Smooth muscle cell (in vitro differentiated cells): Measurements from ENCODE around the gene NR2F1-AS1. TPM values are rescaled to one million over a fixed set of nuclear protein-coding genes. Genes with fewer than 3 reads are reported as not detected.

Experiments used
- DNase-seq: peaks from one replicate; lab custom pipeline; 2025; ENCODE audit not compliant: unreplicated experiment; lab: John Stamatoyannopoulos, UW
- H2AFZ ChIP-seq: fragments of 200-600 bp; sonication (generic); 2 replicates; pipeline ENCODE4 v1.6.0; 2016; ENCODE audit warnings: antibody characterized with exemption, low read depth, mild to moderate bottlenecking
- H3F3A ChIP-seq: fragments of 200-600 bp; sonication (generic); 2 replicates; pipeline ENCODE4 v1.6.0; 2017; ENCODE audit warnings: antibody characterized with exemption, low read depth
- H3K27ac ChIP-seq: fragments of 200-600 bp; sonication (generic); 2 replicates; pipeline ENCODE4 v1.5.1; 2016; ENCODE audit warnings: low read depth, mild to moderate bottlenecking
- H3K27me3 ChIP-seq: fragments of 200-600 bp; sonication (generic); 2 replicates; pipeline ENCODE4 v1.6.1; 2016; ENCODE audit warnings: low read depth, mild to moderate bottlenecking
- H3K36me3 ChIP-seq: fragments of 200-600 bp; sonication (generic); 2 replicates; pipeline ENCODE4 v1.5.1; 2016; ENCODE audit warnings: low read depth
- H3K4me1 ChIP-seq: fragments of 200-600 bp; sonication (generic); 2 replicates; pipeline ENCODE4 v1.5.1; 2016; ENCODE audit warnings: low read depth
- H3K4me2 ChIP-seq: fragments of 200-600 bp; sonication (generic); 2 replicates; pipeline ENCODE4 v1.6.0; 2016; ENCODE audit warnings: mild to moderate bottlenecking
- H3K4me3 ChIP-seq: fragments of 200-600 bp; sonication (generic); 2 replicates; pipeline ENCODE4 v1.5.1; 2016; ENCODE audit warnings: mild to moderate bottlenecking
- H3K79me2 ChIP-seq: fragments of 200-600 bp; sonication (generic); 2 replicates; pipeline ENCODE4 v1.6.0; 2016; ENCODE audit warnings: low read depth, mild to moderate bottlenecking
- H3K9ac ChIP-seq: fragments of 200-600 bp; sonication (generic); 2 replicates; pipeline ENCODE4 v1.6.0; 2016; ENCODE audit warnings: low read depth
- H3K9me3 ChIP-seq: fragments of 200-600 bp; sonication (generic); replicated peaks from 2 replicates; pipeline ENCODE4 v1.5.1; 2016; ENCODE audit warnings: low read depth
- H4K20me1 ChIP-seq: fragments of 200-600 bp; sonication (generic); 2 replicates; pipeline ENCODE4 v1.6.0; 2016; ENCODE audit warnings: low read depth
- WGBS: methylation state at CpG from one replicate; pipeline ENCODE4 v1.1.7; 2016; ENCODE audit warnings: low lambda C conversion rate; 5-methylcytosine and 5-hydroxymethylcytosine counted together
- polyA plus RNA-seq: library from polyadenylated mRNA; unstranded; fragments of >200 nt; fragmentation: Nextera tagmentation; extraction: Ambion mirVana; gene quantifications from 2 replicates; pipeline ENCODE4 v1.2.1, GENCODE V29; 2016
- total RNA-seq: library from RNA; depleted of rRNA; stranded (reverse); fragments of >200 nt; gene quantifications from 2 replicates; pipeline ENCODE4 v1.2.3, GENCODE V29; 2014
- TF ChIP-seq, protein P1 (sequence below): fragments of 200-600 bp; sonication (generic); IDR thresholded peaks from 2 replicates; pipeline ENCODE4 v1.5.1; 2017; ENCODE audit warnings: borderline replicate concordance, mild to moderate bottlenecking, antibody characterized with exemption; ENCODE audit not compliant: insufficient read depth, poor library complexity, severe bottlenecking

Gene NR2F1-AS1
- total and polyA plus RNA-seq, 2 experiments from 2014 or later = 18.7 to 26.1 TPM

DNA sequence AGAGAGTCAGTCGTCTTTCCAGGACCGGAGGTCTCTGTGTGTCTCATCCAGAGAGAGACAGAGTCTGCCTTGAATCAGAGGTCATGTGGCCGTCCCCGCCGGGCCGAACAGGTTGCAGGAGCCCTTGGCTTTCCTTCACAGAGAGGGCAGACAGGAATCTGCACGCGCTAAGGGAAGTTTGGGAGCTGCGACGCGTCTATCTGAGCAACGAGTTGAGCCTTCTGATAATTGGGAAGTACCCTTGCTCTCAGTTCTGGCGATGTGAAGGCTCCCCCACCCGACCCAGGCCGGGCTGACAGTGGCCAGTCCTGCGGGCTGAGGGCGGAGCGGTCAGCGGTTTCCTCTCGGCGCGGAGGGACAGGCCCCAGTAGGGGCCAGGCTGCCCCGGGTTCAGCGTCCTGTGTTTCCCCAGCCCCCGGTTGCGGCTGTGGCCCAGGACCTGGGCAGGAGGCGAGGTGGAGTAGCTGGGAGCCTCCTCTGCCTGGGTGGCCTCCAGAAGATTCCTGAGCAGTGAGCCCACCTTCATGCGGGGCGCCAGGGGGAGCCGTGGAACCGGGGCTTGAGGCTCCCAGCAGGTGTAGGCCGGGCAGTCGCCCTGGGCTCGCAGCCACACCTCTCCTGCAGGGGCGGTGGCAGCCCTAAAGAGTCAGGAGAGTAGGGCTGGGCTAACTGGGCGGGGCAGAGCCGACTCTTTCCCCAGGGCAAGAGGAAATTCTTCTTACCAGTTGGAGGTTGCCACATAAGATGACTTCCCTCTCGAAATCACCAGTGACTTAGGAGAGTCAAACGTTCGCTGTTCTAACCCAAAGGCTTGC lies 15.9 kb upstream of the NR2F1-AS1 start:
- Histone ChIP-seq H3K4me2 (no peak overlapping the region), H3K4me1 (peaks cover 33% of the 10 kb centered on the region)
- 4% methylated on average over 35 of the region's 40 CpGs for WGBS

DNA sequence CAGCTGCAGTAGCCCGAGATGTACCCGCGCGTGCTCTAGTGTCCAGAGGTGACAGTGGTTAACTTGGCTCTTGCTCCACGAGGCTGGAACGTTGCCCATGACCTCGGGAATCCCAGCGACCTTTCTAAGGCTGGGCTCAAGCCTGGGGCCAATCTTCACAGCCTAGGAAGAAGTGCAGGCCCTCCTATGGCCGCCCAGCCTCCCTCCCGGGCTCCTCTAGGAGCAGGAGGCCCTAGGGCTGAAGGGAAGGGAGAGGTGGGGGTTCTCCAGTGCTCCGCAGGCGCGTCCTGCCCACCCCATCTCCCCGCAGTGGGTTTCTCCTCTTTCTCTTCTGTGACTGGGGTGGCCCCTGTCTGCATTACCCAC lies 15.3 kb upstream of the NR2F1-AS1 start:
- H3K27me3 ChIP-seq = peaks cover 100% of the 10 kb centered on the region
- H3K27ac ChIP-seq = no peak overlapping the region
- H4K20me1 ChIP-seq = peaks cover 36% of the 10 kb centered on the region
- no peak overlapping the region for H2AFZ ChIP-seq
- H3K36me3 ChIP-seq = peaks cover 5% of the 10 kb centered on the region
- WGBS = 6% methylated on average over 14 of the region's 14 CpGs
- H3F3A ChIP-seq = no peaks in the 10 kb centered on the region
- no peaks in the 10 kb centered on the region for H3K9me3 ChIP-seq
- no peak overlapping the region for H3K9ac ChIP-seq
- DNase-seq = no peak
- peaks cover 33% of the 10 kb centered on the region for H3K4me1 ChIP-seq
- H3K79me2 ChIP-seq = no peaks in the 10 kb centered on the region
- H3K4me3 ChIP-seq = no peak overlapping the region
- TF ChIP-seq, protein P1, sequence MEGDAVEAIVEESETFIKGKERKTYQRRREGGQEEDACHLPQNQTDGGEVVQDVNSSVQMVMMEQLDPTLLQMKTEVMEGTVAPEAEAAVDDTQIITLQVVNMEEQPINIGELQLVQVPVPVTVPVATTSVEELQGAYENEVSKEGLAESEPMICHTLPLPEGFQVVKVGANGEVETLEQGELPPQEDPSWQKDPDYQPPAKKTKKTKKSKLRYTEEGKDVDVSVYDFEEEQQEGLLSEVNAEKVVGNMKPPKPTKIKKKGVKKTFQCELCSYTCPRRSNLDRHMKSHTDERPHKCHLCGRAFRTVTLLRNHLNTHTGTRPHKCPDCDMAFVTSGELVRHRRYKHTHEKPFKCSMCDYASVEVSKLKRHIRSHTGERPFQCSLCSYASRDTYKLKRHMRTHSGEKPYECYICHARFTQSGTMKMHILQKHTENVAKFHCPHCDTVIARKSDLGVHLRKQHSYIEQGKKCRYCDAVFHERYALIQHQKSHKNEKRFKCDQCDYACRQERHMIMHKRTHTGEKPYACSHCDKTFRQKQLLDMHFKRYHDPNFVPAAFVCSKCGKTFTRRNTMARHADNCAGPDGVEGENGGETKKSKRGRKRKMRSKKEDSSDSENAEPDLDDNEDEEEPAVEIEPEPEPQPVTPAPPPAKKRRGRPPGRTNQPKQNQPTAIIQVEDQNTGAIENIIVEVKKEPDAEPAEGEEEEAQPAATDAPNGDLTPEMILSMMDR = no peak
- no peak overlapping the region for H3K4me2 ChIP-seq

More for the DNA sequence above, 15.9 kb upstream of the NR2F1-AS1 start:
- H3K9me3 ChIP-seq = no peaks in the 10 kb centered on the region
- TF ChIP-seq, protein P1 = no peak
- H2AFZ ChIP-seq = no peak overlapping the region
- no peak overlapping the region for H3K27ac ChIP-seq
- H3K27me3 ChIP-seq = peaks cover 100% of the 10 kb centered on the region
- no peaks in the 10 kb centered on the region for H3K79me2 ChIP-seq
- no peaks in the 10 kb centered on the region for H3F3A ChIP-seq
- no peak overlapping the region for H3K9ac ChIP-seq
- no peak overlapping the region for H3K4me3 ChIP-seq
- no peak for DNase-seq
- peaks cover 30% of the 10 kb centered on the region for H4K20me1 ChIP-seq
- peaks cover 5% of the 10 kb centered on the region for H3K36me3 ChIP-seq

DNA sequence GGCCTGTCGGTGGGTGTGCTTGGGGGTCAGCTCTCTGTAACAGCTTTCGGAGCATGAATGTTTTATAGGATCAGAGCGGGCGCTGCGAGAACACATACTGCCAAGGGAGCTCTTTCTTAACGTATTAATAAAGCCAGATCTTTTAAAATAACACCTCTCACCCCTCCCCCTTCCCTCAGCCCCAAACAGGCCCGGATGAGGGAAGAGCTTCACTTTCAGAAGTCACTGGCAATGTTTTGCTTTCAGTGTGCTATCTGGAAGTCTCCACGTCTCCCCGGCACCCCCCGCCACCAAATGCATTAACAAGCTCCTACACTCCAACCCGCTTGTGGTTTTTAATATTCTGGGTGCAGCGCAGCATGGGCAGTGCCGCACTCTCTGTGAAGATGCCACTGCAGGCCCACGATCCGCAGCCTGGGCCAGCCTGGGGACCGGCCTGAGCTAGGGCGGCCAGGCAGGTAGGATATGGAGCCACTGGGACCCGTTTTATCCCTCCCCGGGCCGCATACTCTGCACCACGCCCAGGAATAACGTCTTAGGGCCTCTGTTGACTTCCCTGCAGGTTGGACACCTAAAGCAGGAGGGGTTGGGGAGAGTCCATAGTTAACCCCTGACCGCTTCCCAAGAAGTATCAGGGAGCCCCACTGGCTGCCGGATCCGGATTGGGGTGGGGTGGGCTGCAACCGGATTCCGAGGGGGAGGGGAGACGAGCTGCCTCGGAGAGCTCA lies 14.6 kb upstream of the NR2F1-AS1 start:
- H3K27ac ChIP-seq = no peak overlapping the region
- H3K9me3 ChIP-seq = no peaks in the 10 kb centered on the region
- H3K4me2 ChIP-seq = no peak overlapping the region
- no peak overlapping the region for H3K9ac ChIP-seq
- no peak for DNase-seq
- H3K36me3 ChIP-seq = peaks cover 5% of the 10 kb centered on the region
- TF ChIP-seq, protein P1 = no peak
- no peaks in the 10 kb centered on the region for H3K79me2 ChIP-seq
- WGBS = 9% methylated on average over 29 of the region's 29 CpGs
- no peak overlapping the region for H3K4me3 ChIP-seq
- H4K20me1 ChIP-seq = peaks cover 43% of the 10 kb centered on the region
- H3F3A ChIP-seq = no peaks in the 10 kb centered on the region
- peaks cover 33% of the 10 kb centered on the region for H3K4me1 ChIP-seq
- H3K27me3 ChIP-seq = peaks cover 100% of the 10 kb centered on the region
- H2AFZ ChIP-seq = no peak overlapping the region
